CD14-positive monocyte (primary cell): Measurements from ENCODE around the gene ZC3H4. TPM values are rescaled to one million over a fixed set of nuclear protein-coding genes. Genes with fewer than 3 reads are reported as not detected.

ENCODE experiments used
- DNase-seq, 3 donors: peaks; one replicate each; pipeline ENCODE4 v3.0.0-alpha.2; 2011 to 2022
- H2AFZ ChIP-seq: 2 replicates; pipeline ENCODE4 v1.6.0; 2012; ENCODE audit warnings: mild to moderate bottlenecking, low read depth, low read length, inconsistent platforms; ENCODE audit not compliant: insufficient read depth, poor library complexity, severe bottlenecking
- H3K27ac ChIP-seq, 2 donors: 1 replicate in 1 of 2; 2 replicates in 1 of 2; pipeline ENCODE4 v1.5.1; 2012 to 2013; ENCODE audit warnings: low read length in 2 of 2, control low read depth in 1 of 2, inconsistent platforms in 1 of 2, low read depth in 1 of 2, mild to moderate bottlenecking in 1 of 2
- H3K27me3 ChIP-seq, 2 donors: one replicate each; pipeline versions ENCODE4 v1.6.0 to v1.6.1; 2011 to 2013; ENCODE audit warnings: low read length in 2 of 2; ENCODE audit not compliant: control insufficient read depth in 2 of 2, insufficient read depth in 2 of 2
- H3K36me3 ChIP-seq, 2 donors: replicated peaks in 1 of 2; 1 replicate in 1 of 2; 2 replicates in 1 of 2; pipeline versions ENCODE4 v1.5.1 to v1.6.1; 2012 to 2013; ENCODE audit warnings: low read length in 2 of 2, control low read depth in 1 of 2, inconsistent platforms in 1 of 2, mild to moderate bottlenecking in 1 of 2; ENCODE audit not compliant: insufficient read depth in 2 of 2, control insufficient read depth in 1 of 2
- H3K4me1 ChIP-seq, 2 donors: 1 replicate in 1 of 2; 2 replicates in 1 of 2; pipeline versions ENCODE4 v1.5.1 to v1.6.1; 2012 to 2013; ENCODE audit warnings: low read length in 2 of 2, control low read depth in 1 of 2, inconsistent platforms in 1 of 2, mild to moderate bottlenecking in 1 of 2, moderate library complexity in 1 of 2; ENCODE audit not compliant: insufficient read depth in 2 of 2, control insufficient read depth in 1 of 2
- H3K4me2 ChIP-seq: replicated peaks from 2 replicates; pipeline ENCODE3; 2012; ENCODE audit warnings: low read length, moderate library complexity, mild to moderate bottlenecking; ENCODE audit not compliant: poor library complexity, severe bottlenecking; ENCODE audit errors: extremely low read depth
- H3K4me3 ChIP-seq, 3 experiments: fragments of 200-600 bp in 1 of 3; sonication (generic) in 1 of 3; replicated peaks in 1 of 3; 1 replicate in 2 of 3; 2 replicates in 1 of 3; pipeline ENCODE4 v1.5.1; 2011 to 2013; ENCODE audit warnings: low read length in 3 of 3, mild to moderate bottlenecking in 3 of 3, control low read depth in 2 of 3, low read depth in 2 of 3, inconsistent platforms in 1 of 3, moderate library complexity in 1 of 3
- H3K79me2 ChIP-seq: 2 replicates; pipeline ENCODE4 v1.6.0; 2012; ENCODE audit warnings: mild to moderate bottlenecking, control low read depth, inconsistent platforms, low read length, moderate library complexity; ENCODE audit not compliant: insufficient read depth
- H3K9ac ChIP-seq: 2 replicates; pipeline ENCODE4 v1.6.0; 2017; ENCODE audit warnings: low read length, mild to moderate bottlenecking; ENCODE audit not compliant: insufficient read depth, poor library complexity, severe bottlenecking
- H3K9me3 ChIP-seq, 2 donors: replicated peaks in 1 of 2; 1 replicate in 1 of 2; 2 replicates in 1 of 2; pipeline versions ENCODE4 v1.5.1 to v1.6.1; 2012 to 2013; ENCODE audit warnings: low read length in 2 of 2, control low read depth in 1 of 2; ENCODE audit not compliant: control insufficient read depth in 1 of 2, insufficient read depth in 1 of 2
- H4K20me1 ChIP-seq: 2 replicates; pipeline ENCODE4 v1.6.0; 2012; ENCODE audit warnings: mild to moderate bottlenecking, low read length, control low read depth, moderate library complexity; ENCODE audit not compliant: insufficient read depth
- H3K27ac Mint-ChIP-seq, 7 donors: one replicate each; pipeline ENCODE4 v1.8.0; 2020; ENCODE audit warnings: mild to moderate bottlenecking in 7 of 7, mixed read lengths in 7 of 7, moderate library complexity in 6 of 7, inconsistent platforms in 2 of 7
- H3K27me3 Mint-ChIP-seq, 3 donors: one replicate each; pipeline ENCODE4 v1.8.0; 2021 to 2022; ENCODE audit warnings: low read depth in 3 of 3, mild to moderate bottlenecking in 3 of 3, mixed read lengths in 3 of 3, moderate library complexity in 3 of 3, inconsistent platforms in 1 of 3
- H3K36me3 Mint-ChIP-seq, 2 donors: one replicate each; pipeline ENCODE4 v1.8.0; 2020; ENCODE audit warnings: mixed read lengths in 2 of 2, inconsistent platforms in 1 of 2, mild to moderate bottlenecking in 1 of 2
- H3K4me1 Mint-ChIP-seq: one replicate; pipeline ENCODE4 v1.8.0; 2020; ENCODE audit warnings: mild to moderate bottlenecking, mixed read lengths
- H3K4me3 Mint-ChIP-seq, 2 donors: one replicate each; pipeline ENCODE4 v1.8.0; 2020; ENCODE audit warnings: mild to moderate bottlenecking in 2 of 2, mixed read lengths in 2 of 2, moderate library complexity in 1 of 2
- H3K9me3 Mint-ChIP-seq, 7 donors: one replicate each; pipeline ENCODE4 v1.8.0; 2020 to 2022; ENCODE audit warnings: mixed read lengths in 7 of 7, mild to moderate bottlenecking in 6 of 7, moderate library complexity in 6 of 7, inconsistent platforms in 2 of 7
- CTCF ChIP-seq: fragments of 200-600 bp; IDR thresholded peaks from one replicate; pipeline ENCODE4 v1.8.0; 2022; ENCODE audit warnings: antibody characterized with exemption, mild to moderate bottlenecking
- WGBS: methylation state at CpG from one replicate; pipeline ENCODE4 v1.1.5; 2013; ENCODE audit warnings: missing lambda C conversion rate; ENCODE audit not compliant: insufficient coverage; 5-methylcytosine and 5-hydroxymethylcytosine counted together
- intact Hi-C, 2 donors: fragments of 100-400 bp; cut with micrococcal nuclease; formaldehyde crosslinking; loops; one replicate each; pipeline versions ENCODE4 v1.15.0 to v1.15.1; 2023
- polyA plus RNA-seq, 3 donors: library from polyadenylated mRNA; depleted of rRNA in 1 of 3; unstranded in 2 of 3; stranded (reverse) in 1 of 3; fragments of 300-500 nt in 2 of 3; fragments of >200 nt in 1 of 3; fragmentation: Illumina TruSeq in 2 of 3; gene quantifications; 1 replicate in 2 of 3; 2 replicates in 1 of 3; pipeline ENCODE4 v1.2.3, GENCODE V29; 2012 to 2021

Gene ZC3H4
- polyA plus RNA-seq, 3 donors: 0.24 to 9.9 (median 0.60) TPM

- no peak for DNase-seq
- Histone ChIP-seq H2AFZ (no peak overlapping the region), H3K4me3 (no peak overlapping the region), H3K36me3 (peaks cover 0 to 7% of the 10 kb centered on the region in 2 donors), H3K4me2 (no peak overlapping the region), H3K27me3 (no peaks in the 10 kb centered on the region), H3K27ac (no peak overlapping the region), H3K9me3 (no peaks in the 10 kb centered on the region), H3K9ac (no peak overlapping the region), H3K4me1 (peaks cover 13 to 23% of the 10 kb centered on the region in 2 donors), H3K79me2 (peaks cover 95% of the 10 kb centered on the region), H4K20me1 (peaks cover 34% of the 10 kb centered on the region)
- WGBS: no CpG with 5 or more reads among the region's 3 CpGs
- Mint-ChIP-seq H3K36me3 (peaks cover 17 to 48% of the 10 kb centered on the region in 2 donors), H3K27me3 (peaks cover 0 to 1% (median 0%) of the 10 kb centered on the region in 3 donors), H3K4me1 (peaks cover 37% of the 10 kb centered on the region), H3K9me3 (peaks cover 0 to 4% (median 0%) of the 10 kb centered on the region in 7 donors), H3K4me3 (no peak overlapping the region), H3K27ac (peak overlapping the region in 1 of 7 donors; percentile 73)
- TF ChIP-seq CTCF: no peak
- intact Hi-C loops: no loop called here
Observed at GRCh38 chr19:47135156-47135555, 21.6 kb upstream of the ZC3H4 start.

GRCh38 chr19:47134545-47134944 is 21.0 kb upstream of the ZC3H4 start:
- Histone ChIP-seq H3K36me3 (peaks cover 0 to 7% of the 10 kb centered on the region in 2 donors), H3K79me2 (peaks cover 89% of the 10 kb centered on the region), H3K9me3 (no peaks in the 10 kb centered on the region), H4K20me1 (peaks cover 34% of the 10 kb centered on the region), H3K27ac (no peak overlapping the region), H3K9ac (no peak overlapping the region), H3K4me2 (no peak overlapping the region), H3K4me1 (peaks cover 14 to 23% of the 10 kb centered on the region in 2 donors), H3K27me3 (no peaks in the 10 kb centered on the region), H2AFZ (no peak overlapping the region), H3K4me3 (no peak overlapping the region)
- 91% methylated on average over 2 of the region's 2 CpGs for WGBS
- no peak for TF ChIP-seq CTCF
- Mint-ChIP-seq H3K36me3 (peaks cover 17 to 44% of the 10 kb centered on the region in 2 donors), H3K4me3 (no peak overlapping the region), H3K27ac (peak overlapping the region in 3 of 7 donors; percentile 36 to 69 (median 56)), H3K9me3 (peaks cover 0 to 4% (median 0%) of the 10 kb centered on the region in 7 donors), H3K4me1 (peaks cover 37% of the 10 kb centered on the region), H3K27me3 (peaks cover 0 to 1% (median 0%) of the 10 kb centered on the region in 3 donors)
- intact Hi-C loops: no loop called here
- DNase-seq: no peak
